DND-41 (cell line): ENCODE data around the gene SPIC.

ENCODE experiments used
- CTCF ChIP-seq: IDR thresholded peaks from 2 replicates; pipeline ENCODE4 v1.5.1; 2012; ENCODE audit warnings: borderline replicate concordance, low read length, moderate library complexity, mild to moderate bottlenecking; ENCODE audit not compliant: poor library complexity, severe bottlenecking; ENCODE audit errors: extremely low read depth
- EZH2 ChIP-seq: IDR thresholded peaks from 3 replicates; pipeline ENCODE4 v1.6.1; 2012; ENCODE audit warnings: borderline replicate concordance, low read depth, mild to moderate bottlenecking, moderate library complexity, low read length, inconsistent platforms; ENCODE audit not compliant: severe bottlenecking

GRCh38 chr12:101474711-101475386 is at the start of gene SPIC:
- TF ChIP-seq CTCF (no peak), EZH2 (no peak)
